B cell (primary cell): ENCODE results near the gene TMEM253. TPM values are rescaled to one million over a fixed set of nuclear protein-coding genes. Genes with fewer than 3 reads are reported as not detected.
A peak's percentile ranks its signal among the peaks of the same experiment; 100 is the strongest.

Experiments used
- ATAC-seq: fragments of 200-7000 bp; cut with Tn5 transposase; one replicate; pipeline ENCODE4 v1.10.0; 2021; ENCODE audit warnings: low read depth, mild to moderate bottlenecking, moderate number of reproducible peaks, moderate library complexity
- CTCF ChIA-PET: fragments of 350-600 bp; sonication (Branson Sonifier 250); formaldehyde crosslinking; loops from one replicate; lab custom pipeline; 2021; ENCODE audit warnings: antibody characterized with exemption, inconsistent platforms; lab: Charles Lee
- POLR2A ChIA-PET: fragments of 350-600 bp; sonication (Branson Sonifier 250); formaldehyde crosslinking; loops from one replicate; lab custom pipeline; 2021; ENCODE audit warnings: antibody characterized with exemption; lab: Charles Lee
- DNase-seq: peaks from one replicate; pipeline ENCODE4 v3.0.0; 2013
- H2AFZ ChIP-seq: 2 replicates; pipeline ENCODE4 v1.6.1; 2012; ENCODE audit warnings: mild to moderate bottlenecking, low read depth, low read length; ENCODE audit not compliant: insufficient read depth, poor library complexity, severe bottlenecking
- H3K27ac ChIP-seq, 2 donors: 1 replicate in 1 of 2; 2 replicates in 1 of 2; pipeline ENCODE4 v1.5.1; 2012 to 2013; ENCODE audit warnings: low read length in 2 of 2, mild to moderate bottlenecking in 2 of 2, moderate library complexity in 1 of 2
- H3K27me3 ChIP-seq, 4 experiments: fragments of 200-600 bp in 1 of 4; sonication (generic) in 1 of 4; replicated peaks in 1 of 4; 1 replicate in 2 of 4; 2 replicates in 2 of 4; pipeline versions ENCODE4 v1.6.1 to v1.7.0; 2013 to 2016; ENCODE audit warnings: low read length in 3 of 4, mild to moderate bottlenecking in 2 of 4, mixed read lengths in 1 of 4, moderate library complexity in 1 of 4; ENCODE audit not compliant: insufficient read depth in 4 of 4, control insufficient read depth in 3 of 4; ENCODE audit errors: control extremely low read depth in 1 of 4
- H3K36me3 ChIP-seq, 2 experiments: replicated peaks in 1 of 2; 1 replicate in 1 of 2; 2 replicates in 1 of 2; pipeline versions ENCODE4 v1.6.1 to v1.7.1; 2013; ENCODE audit warnings: low read length in 1 of 2; ENCODE audit not compliant: insufficient read depth in 2 of 2, control insufficient read depth in 1 of 2; ENCODE audit errors: control extremely low read depth in 1 of 2, extremely low read depth in 1 of 2
- H3K4me1 ChIP-seq, 2 donors: fragments of 200-600 bp in 1 of 2; sonication (generic) in 1 of 2; 1 replicate in 1 of 2; 2 replicates in 1 of 2; pipeline versions ENCODE4 v1.5.1 to v1.6.1; 2013 to 2017; ENCODE audit warnings: low read length in 2 of 2; ENCODE audit not compliant: control insufficient read depth in 2 of 2, insufficient read depth in 2 of 2
- H3K4me2 ChIP-seq: replicated peaks from 2 replicates; pipeline ENCODE3; 2012; ENCODE audit warnings: mild to moderate bottlenecking, low read depth, low read length; ENCODE audit not compliant: poor library complexity, severe bottlenecking
- H3K4me3 ChIP-seq, 5 experiments: fragments of 200-600 bp in 1 of 5; sonication (generic) in 1 of 5; 1 replicate in 3 of 5; 2 replicates in 2 of 5; pipeline versions ENCODE4 v1.5.1 to v1.7.0; 2011 to 2016; ENCODE audit warnings: low read length in 4 of 5, mild to moderate bottlenecking in 4 of 5, low read depth in 2 of 5, control low read depth in 1 of 5, moderate library complexity in 1 of 5; ENCODE audit not compliant: insufficient read depth in 1 of 5; ENCODE audit errors: control extremely low read depth in 1 of 5, extremely low read depth in 1 of 5
- H3K79me2 ChIP-seq: fragments of 200-600 bp; sonication (generic); one replicate; pipeline ENCODE4 v1.6.0; 2016; ENCODE audit warnings: low read length; ENCODE audit not compliant: control insufficient read depth, insufficient read depth
- H3K9ac ChIP-seq: fragments of 200-600 bp; sonication (generic); 2 replicates; pipeline ENCODE4 v1.6.1; 2017; ENCODE audit warnings: mild to moderate bottlenecking, low read length, moderate library complexity
- H3K9me3 ChIP-seq, 3 donors: one replicate each; pipeline versions ENCODE4 v1.6.1 to v1.7.1; 2013; ENCODE audit warnings: low read length in 2 of 3; ENCODE audit not compliant: control insufficient read depth in 2 of 3, insufficient read depth in 1 of 3; ENCODE audit errors: control extremely low read depth in 1 of 3
- H4K20me1 ChIP-seq: 2 replicates; pipeline ENCODE4 v1.6.0; 2012; ENCODE audit warnings: mild to moderate bottlenecking, low read length; ENCODE audit not compliant: insufficient read depth, control insufficient read depth, poor library complexity, severe bottlenecking
- H3K27ac Mint-ChIP-seq: one replicate; pipeline ENCODE4 v1.8.0; 2021; ENCODE audit warnings: mixed read lengths
- H3K27me3 Mint-ChIP-seq: one replicate; pipeline ENCODE4 v1.8.0; 2021; ENCODE audit warnings: mixed read lengths
- H3K4me1 Mint-ChIP-seq: one replicate; pipeline ENCODE4 v1.8.0; 2021; ENCODE audit warnings: mixed read lengths
- H3K4me3 Mint-ChIP-seq: one replicate; pipeline ENCODE4 v1.8.0; 2021; ENCODE audit warnings: mixed read lengths
- H3K9me3 Mint-ChIP-seq: one replicate; pipeline ENCODE4 v1.8.0; 2022; ENCODE audit warnings: mixed read lengths; ENCODE audit not compliant: insufficient read depth
- EZH2 ChIP-seq: IDR thresholded peaks from 2 replicates; pipeline ENCODE4 v1.6.1; 2012; ENCODE audit warnings: borderline replicate concordance, low read depth, mild to moderate bottlenecking, moderate library complexity, low read length; ENCODE audit not compliant: insufficient read depth, poor library complexity, severe bottlenecking
- WGBS: methylation state at CpG from one replicate; pipeline ENCODE4 v1.1.5; 2013; ENCODE audit warnings: missing lambda C conversion rate; ENCODE audit not compliant: insufficient coverage; 5-methylcytosine and 5-hydroxymethylcytosine counted together
- intact Hi-C: fragments of 100-400 bp; cut with micrococcal nuclease; formaldehyde crosslinking; loops from one replicate; pipeline ENCODE4 v1.10.0; 2022
- polyA plus RNA-seq: library from polyadenylated mRNA; depleted of rRNA; stranded (reverse); fragments of >200 nt; gene quantifications from 2 replicates; pipeline ENCODE4 v1.2.3, GENCODE V29; 2012
- total RNA-seq, 2 donors: library from RNA; stranded (reverse); fragments of 120-200 nt in 1 of 2; gene quantifications; 1 replicate in 1 of 2; 2 replicates in 1 of 2; pipeline versions ENCODE4 v1.2.3 to v1.2.4, GENCODE V29; 2013 to 2022
- TF ChIP-seq, protein P1 (sequence below): fragments of 200-600 bp; IDR thresholded peaks from one replicate; pipeline ENCODE4 v1.8.0; 2022; ENCODE audit warnings: antibody characterized with exemption, mild to moderate bottlenecking

Gene TMEM253
- total and polyA plus RNA-seq, 2 donors (not counting 1 experiment from before 2014, with no cell fraction given): not detected

- no peak overlapping the region for H3K27ac ChIP-seq
- no peak for ATAC-seq
Measured at GRCh38 chr14:21072031-21072473, 28.8 kb upstream of the TMEM253 start.

DNA sequence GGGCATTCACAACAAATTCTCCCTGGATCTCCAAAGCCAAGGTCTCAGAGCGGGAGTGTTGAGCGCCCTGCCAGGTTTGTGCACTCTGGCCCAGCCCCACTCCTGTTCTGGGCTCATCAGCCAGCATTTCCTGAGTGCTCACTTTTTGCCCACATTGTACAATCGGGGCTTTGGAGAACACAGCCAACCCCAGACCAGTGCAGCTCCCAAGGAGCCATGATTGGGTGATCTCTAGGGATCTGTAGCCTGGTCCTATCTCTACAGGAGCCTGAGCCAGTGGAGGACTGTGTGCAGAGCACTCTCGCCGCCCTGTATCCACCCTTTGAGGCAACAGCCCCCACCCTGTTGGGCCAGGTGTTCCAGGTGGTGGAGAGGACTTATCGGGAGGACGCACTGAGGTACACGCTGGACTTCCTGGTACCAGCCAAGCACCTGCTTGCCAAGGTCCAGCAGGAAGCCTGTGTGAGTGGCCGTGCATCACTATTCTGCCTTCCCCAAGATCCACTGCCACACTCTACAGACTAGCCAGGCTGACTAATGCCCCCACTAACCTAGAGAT lies 28.0 kb upstream of the TMEM253 start:
- 88% methylated on average over 9 of the region's 9 CpGs for WGBS
- ATAC-seq (no peak), DNase-seq (no peak)

More at GRCh38 chr14:21072031-21072473, 28.8 kb upstream of the TMEM253 start:
- peak overlapping the region in 3 of 5 experiments; percentile 42 to 69 (median 53) for H3K4me3 ChIP-seq
- peaks cover 0 to 9% (median 0%) of the 10 kb centered on the region in 3 donors for H3K9me3 ChIP-seq
- intact Hi-C loops: no loop called here
- ChIA-PET POLR2A (interaction anchor here (1.0 to 2.7 kb wide), 4 partner anchors 20 to 1847 kb away, joined by 4 to 27 read pairs (median 9); partner anchors contain the start of genes RBM23 and ZNF219), CTCF (interaction anchor here (0.9 to 6.2 kb wide), 7 partner anchors 10 to 57 kb away, joined by 3 to 133 read pairs (median 21); no protein-coding TSS in a partner anchor)
- H3K9ac ChIP-seq: peak overlapping the region; percentile 70
- peak overlapping the region; percentile 93 for H3K4me3 Mint-ChIP-seq
- no peaks in the 10 kb centered on the region for H4K20me1 ChIP-seq
- DNase-seq: peak; percentile 38
- 0% methylated on average over 1 of the region's 4 CpGs for WGBS
- H3K9me3 Mint-ChIP-seq: no peaks in the 10 kb centered on the region
- H3K36me3 ChIP-seq: no peaks in the 10 kb centered on the region
- H3K27ac Mint-ChIP-seq: no peak overlapping the region
- H3K27me3 Mint-ChIP-seq: peaks cover 20% of the 10 kb centered on the region
- H3K4me2 ChIP-seq: peak overlapping the region; percentile 97
- H3K79me2 ChIP-seq: no peaks in the 10 kb centered on the region
- TF ChIP-seq EZH2: no peak
- TF ChIP-seq, protein P1, sequence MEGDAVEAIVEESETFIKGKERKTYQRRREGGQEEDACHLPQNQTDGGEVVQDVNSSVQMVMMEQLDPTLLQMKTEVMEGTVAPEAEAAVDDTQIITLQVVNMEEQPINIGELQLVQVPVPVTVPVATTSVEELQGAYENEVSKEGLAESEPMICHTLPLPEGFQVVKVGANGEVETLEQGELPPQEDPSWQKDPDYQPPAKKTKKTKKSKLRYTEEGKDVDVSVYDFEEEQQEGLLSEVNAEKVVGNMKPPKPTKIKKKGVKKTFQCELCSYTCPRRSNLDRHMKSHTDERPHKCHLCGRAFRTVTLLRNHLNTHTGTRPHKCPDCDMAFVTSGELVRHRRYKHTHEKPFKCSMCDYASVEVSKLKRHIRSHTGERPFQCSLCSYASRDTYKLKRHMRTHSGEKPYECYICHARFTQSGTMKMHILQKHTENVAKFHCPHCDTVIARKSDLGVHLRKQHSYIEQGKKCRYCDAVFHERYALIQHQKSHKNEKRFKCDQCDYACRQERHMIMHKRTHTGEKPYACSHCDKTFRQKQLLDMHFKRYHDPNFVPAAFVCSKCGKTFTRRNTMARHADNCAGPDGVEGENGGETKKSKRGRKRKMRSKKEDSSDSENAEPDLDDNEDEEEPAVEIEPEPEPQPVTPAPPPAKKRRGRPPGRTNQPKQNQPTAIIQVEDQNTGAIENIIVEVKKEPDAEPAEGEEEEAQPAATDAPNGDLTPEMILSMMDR: no peak
- H3K27me3 ChIP-seq: peaks cover 0 to 50% (median 18%) of the 10 kb centered on the region in 4 experiments
- peaks cover 34 to 40% of the 10 kb centered on the region in 2 donors for H3K4me1 ChIP-seq
- H2AFZ ChIP-seq: peak overlapping the region; percentile 43
- peaks cover 44% of the 10 kb centered on the region for H3K4me1 Mint-ChIP-seq

More for the DNA sequence above, 28.0 kb upstream of the TMEM253 start:
- Mint-ChIP-seq H3K27ac (no peak overlapping the region), H3K27me3 (peaks cover 19% of the 10 kb centered on the region), H3K4me1 (peaks cover 46% of the 10 kb centered on the region), H3K4me3 (peak overlapping the region; percentile 93), H3K9me3 (no peaks in the 10 kb centered on the region)
- H2AFZ ChIP-seq: no peak overlapping the region
- intact Hi-C loops: no loop called here
- H3K9ac ChIP-seq: no peak overlapping the region
- peaks cover 34 to 40% of the 10 kb centered on the region in 2 donors for H3K4me1 ChIP-seq
- ChIA-PET CTCF (interaction anchor here (0.9 to 6.2 kb wide), 5 partner anchors 11 to 58 kb away, joined by 3 to 133 read pairs (median 35); no protein-coding TSS in a partner anchor), POLR2A (no interaction called here)
- H3K9me3 ChIP-seq: peaks cover 0 to 9% (median 0%) of the 10 kb centered on the region in 3 donors
- no peaks in the 10 kb centered on the region for H4K20me1 ChIP-seq
- H3K79me2 ChIP-seq: no peaks in the 10 kb centered on the region
- H3K27ac ChIP-seq: no peak overlapping the region
- H3K4me3 ChIP-seq: no peak overlapping the region
- H3K4me2 ChIP-seq: no peak overlapping the region
- TF ChIP-seq EZH2: no peak
- TF ChIP-seq, protein P1: no peak
- H3K27me3 ChIP-seq: peaks cover 0 to 50% (median 16%) of the 10 kb centered on the region in 4 experiments
- no peaks in the 10 kb centered on the region for H3K36me3 ChIP-seq
